Cerebellar nuclear complex (tissue), 1 donor: ENCODE measurements around the gene GNG2.
"Not testable (repeated sequence)": the region's sequence is repeated elsewhere in the genome, so short reads cannot be mapped to it uniquely, and the experiment has no call there.

Source experiments
- DNase-seq, 2 experiments: peaks; one replicate each; lab custom pipeline; 2025; lab: John Stamatoyannopoulos, UW

GNG2 gene

DNA sequence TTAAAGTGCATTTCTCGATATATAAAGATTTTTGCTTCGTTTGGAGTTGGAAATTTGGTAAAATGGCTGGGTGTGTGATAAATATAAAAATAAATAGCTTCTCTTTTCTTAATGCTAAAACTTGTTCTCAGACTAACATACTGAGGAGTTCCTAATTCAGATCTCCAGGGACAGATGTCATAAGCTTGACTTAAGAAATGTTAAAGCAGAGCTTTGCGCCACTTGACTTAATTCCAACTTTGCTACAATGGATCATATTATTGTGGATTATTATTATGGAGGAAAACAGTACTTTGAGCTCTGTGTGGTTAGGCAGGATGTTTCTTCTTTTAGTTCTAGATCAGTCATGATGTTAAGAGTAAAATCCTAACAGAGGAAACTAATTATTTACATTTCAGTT is 33.8 kb downstream of the GNG2 start:
- no peak for DNase-seq

DNA sequence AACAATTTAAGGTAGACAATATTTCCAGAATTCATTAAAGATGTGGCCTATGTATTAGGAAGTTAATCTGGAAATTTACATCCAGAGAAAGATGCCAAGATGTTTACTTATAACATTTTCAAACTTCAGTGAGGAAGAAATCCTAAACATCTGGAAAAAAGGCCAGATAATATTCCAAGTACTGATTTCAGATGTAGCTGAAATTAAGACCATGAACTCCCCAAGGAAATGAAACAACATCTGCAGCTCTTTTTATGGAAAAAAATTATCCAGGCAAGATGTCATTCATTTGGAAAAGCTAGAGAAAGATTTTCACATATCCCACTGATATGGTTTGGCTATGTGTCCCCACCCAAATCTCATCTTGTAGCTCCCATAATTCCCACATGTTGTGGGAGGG is 35.0 kb downstream of the GNG2 start:
- DNase-seq, result no peak

DNA sequence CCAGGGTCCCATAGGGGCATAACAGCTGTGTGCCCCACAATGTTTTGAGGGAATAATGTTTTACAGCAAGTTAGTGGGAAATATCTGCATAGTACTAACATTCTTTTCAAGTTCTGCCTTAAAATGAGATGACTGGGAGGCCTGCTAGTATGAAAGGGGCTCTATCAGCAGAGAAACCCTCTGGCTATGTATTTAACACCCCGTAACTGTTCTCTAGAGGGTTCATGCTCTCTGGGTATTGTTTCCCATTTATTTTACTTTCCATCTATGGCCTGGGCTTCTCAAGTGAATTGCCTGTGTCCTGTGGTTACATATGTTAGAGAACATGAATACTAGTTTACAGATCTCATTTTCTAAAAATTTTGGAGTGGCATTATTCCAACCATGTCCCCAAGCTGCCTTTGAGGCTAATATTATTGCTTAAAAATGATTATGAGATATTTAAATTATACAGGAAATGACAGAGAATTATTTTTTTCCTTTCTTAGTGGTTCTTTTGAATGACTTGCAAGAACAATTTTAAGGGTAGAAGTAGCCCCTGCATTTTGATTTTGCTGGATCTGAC is 37.5 kb downstream of the GNG2 start:
- no peak for DNase-seq

DNA sequence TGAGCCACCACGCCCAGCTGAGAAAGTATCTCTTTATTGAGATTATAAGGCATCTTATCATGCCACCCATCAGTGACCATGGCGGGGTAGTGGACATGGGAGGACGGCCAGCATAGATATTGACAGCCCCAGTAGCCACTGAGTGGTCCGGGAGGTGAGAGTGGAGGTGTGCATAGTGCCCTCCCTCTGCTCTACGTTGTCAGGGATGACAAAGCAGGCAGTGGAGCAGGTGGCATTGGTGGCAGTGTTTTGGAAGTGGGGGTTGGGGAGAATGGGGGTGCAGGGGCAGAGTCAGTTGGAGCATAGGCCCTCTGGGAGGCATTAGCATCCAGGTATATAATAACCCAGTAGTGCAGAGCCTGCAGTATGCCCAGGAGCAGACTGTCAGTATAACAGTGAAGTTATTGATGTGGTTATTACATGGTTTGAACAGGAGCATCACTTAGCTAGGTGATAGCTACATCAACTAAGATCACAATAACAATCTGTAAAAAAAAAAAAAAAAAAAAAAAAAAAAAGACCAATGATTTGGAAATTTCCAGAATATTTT is 41.1 kb downstream of the GNG2 start:
- DNase-seq, result no peak

DNA sequence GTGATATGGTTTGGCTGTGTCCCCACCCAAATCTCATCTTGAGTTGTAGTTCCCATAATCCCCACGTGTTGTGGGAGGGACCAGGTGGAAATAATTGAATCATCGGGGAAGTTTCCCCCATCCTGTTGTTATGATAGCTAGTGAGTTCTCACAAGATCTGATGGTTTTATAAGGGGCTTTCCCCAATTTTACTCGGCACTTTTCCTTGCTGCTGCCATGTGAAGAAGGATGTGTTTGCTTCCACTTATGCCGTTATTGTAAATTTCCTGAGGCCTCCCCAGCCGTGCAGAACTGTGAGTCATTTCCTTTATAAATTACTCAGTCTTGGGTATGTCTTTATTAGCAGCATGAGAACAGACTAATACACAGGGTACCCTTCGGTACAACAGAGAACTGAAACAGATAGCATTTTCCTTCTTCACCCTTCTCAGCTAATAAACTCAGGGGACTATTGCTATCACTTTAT is 45.3 kb downstream of the GNG2 start:
- not testable (repeated sequence) for DNase-seq

DNA sequence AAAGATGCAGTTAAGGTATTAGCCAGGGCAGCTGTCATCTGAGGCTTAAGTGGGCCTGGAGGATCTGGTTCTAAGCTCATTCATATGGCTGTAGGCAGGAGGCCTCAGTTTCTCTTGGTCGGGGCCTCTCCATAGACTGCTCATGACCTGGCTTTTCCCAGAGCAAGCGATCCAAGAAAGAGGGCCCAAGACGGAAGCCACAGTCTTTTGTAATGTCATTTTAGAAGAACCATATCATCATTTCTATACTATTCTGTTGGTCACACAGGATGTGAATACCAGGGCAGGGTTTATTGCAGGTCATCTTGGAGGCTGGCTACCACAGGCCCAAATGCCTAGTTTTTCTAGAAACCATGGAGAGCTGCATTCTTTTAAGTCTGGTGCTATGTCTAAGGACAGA is 47.7 kb downstream of the GNG2 start:
- DNase-seq, result no peak

DNA sequence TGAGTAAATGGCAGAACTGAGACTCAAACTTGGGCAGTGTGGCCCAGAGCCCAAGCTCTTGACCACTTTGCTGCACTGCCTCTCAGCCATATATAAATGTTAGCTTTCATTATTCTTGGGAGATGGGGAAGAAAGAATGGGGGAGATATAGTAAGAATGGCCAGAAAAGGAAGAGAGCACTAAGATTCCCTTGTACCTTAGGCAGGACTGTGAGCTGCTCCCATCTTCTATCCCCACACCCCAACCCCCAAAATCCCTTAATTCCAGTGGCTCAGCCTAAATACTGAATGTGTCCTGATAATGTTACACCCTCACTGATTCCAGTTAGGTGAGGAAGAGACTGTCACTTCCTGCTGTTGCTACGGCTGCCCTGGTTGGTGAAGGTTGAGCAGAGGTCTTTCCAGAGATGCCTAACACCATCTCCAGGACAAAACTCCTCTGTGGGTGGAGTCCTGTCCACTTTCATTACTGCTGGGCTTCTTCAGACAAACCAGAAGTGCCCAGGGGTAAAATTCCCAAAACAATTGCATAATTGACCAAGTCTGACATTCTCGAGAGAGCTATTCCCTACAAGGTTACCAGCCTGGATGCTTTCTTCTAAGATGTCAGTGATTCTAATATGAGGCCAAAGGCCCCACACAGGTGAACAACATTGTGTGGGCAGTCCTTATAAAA is 51.8 kb downstream of the GNG2 start:
- no peak for DNase-seq

DNA sequence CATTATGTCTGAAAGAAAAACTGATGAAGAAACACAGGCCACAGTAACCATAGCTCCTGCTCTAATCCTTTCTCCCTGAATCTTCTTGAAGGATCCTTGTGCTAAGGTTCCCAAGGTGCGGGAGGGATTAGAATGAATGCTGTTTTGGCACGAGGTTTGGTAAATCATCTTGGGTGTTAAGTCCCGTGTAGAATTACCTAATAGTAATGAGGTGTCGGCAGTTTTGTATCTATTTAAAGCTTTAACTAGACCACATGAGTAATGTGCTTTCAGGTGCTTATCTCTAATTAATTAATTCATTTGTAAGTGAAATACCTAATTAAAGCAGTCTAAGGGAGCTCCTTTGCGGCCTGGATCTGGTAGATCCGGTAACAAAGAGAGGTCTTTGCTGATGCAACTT is 53.9 kb downstream of the GNG2 start:
- DNase-seq, result no peak

DNA sequence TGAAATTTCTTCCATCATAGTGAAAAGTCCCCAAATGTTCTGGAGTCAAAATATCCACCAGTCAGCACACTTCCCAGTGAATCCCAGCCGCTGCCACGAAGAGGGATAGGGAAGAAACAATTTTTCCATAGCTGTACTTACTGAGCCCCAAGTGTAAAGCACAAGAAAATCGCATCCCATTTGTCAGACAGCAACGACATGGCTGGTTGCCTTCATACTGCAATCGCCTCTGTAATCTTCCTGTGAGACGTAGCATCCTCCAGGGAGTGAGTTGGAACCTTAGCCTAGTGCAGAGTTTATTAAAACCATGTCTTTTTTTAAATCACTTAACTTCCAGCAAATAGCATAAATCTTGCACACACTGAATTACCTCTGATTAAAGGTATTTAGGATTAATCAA is 56.8 kb downstream of the GNG2 start:
- DNase-seq, result no peak

DNA sequence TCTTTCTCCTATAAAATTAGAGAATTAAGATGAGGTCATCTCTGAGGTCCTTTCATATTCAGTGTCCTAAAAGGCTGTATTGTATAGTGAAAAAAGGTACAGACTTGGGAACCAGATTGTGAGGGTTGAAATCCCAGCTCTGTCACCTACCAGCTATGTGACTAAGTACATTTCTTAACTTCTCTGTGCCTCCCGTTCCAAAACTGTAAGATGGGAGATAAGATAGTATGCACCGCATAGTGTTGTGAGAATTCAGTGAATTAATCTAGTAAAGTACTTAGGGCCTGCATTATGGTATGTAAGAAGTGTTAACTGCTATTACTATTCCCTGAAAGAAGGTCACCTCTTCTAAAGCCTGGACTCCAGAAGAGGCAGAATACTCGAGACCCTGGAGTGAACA is 60.6 kb downstream of the GNG2 start:
- no peak for DNase-seq

DNA sequence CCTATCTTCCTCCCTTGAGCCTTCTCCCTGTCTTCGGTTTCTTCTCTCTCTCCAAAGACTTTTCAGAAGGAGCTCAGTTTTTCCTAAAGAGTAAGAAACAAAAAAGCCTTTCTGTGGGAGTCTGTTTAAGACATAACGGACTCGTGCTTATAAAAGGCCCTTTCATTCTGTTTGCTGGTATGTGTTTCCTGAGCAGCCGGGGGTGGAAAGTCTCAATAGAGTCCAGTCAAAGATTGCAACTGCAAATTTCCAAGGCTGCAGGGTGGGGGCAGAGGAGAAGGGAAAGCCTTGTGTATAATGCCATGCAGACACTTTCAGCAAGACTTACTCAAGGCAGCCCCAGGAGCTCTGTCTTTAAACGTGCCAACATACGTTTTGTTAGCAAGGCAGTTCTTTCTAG is 62.2 kb downstream of the GNG2 start:
- DNase-seq, result no peak

DNA sequence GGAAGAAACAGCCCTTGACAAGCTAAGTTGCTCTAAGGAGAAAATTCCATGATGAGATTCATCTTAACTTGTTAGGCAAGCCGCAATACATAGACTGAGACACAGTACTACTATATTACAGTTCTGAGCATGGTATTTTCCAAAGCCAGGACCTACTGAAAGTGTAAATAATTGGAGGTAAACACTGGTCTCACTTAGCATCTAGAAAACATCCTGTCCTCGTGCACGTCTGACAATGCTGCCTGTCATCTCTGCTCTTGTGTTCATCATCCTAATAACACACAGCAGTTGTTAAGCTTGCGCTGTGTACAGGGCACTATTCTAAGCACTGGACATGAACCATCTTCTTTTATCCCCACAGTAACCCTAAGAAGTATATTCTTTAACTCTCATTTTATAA is 64.2 kb downstream of the GNG2 start:
- no peak for DNase-seq

DNA sequence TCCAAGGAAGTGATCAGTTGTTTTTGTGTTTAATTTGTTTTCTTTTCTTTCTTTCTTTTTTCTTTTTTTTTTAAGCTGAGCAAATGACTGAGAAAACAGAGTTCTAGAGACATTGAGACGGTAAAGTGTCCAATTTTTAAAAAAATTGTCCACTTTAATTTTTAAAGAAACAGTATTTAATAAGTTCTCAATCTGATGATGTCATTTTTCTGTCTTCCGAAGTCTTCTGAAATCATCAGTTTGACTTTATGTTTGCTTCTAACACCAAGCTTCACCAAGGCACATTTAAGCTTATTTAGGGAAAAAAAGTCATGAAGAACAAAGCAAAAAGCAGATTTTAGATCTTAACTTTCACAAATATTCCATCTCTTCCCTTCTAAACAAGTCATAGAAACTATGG is 65.6 kb downstream of the GNG2 start:
- no peak for DNase-seq

DNA sequence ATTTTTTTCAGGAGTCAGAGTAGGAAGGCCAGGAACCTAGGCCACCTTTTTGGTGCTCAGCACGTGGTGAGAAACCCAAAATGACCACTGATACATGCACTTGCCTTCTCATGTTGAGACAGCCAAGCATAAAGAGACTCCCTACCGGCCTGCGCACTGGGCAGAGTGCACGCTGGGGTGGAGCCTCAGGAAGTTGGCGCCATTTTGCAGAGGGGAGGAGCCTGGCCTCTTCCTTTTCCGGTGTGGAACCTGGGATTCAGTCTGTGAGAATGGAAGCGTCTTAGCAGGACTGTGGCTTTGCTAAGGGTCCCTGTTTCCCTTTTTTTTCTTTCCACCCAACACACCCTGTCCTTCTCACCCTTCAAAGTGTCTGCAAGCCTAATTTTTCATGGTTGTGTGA is 66.0 kb downstream of the GNG2 start:
- no peak for DNase-seq

DNA sequence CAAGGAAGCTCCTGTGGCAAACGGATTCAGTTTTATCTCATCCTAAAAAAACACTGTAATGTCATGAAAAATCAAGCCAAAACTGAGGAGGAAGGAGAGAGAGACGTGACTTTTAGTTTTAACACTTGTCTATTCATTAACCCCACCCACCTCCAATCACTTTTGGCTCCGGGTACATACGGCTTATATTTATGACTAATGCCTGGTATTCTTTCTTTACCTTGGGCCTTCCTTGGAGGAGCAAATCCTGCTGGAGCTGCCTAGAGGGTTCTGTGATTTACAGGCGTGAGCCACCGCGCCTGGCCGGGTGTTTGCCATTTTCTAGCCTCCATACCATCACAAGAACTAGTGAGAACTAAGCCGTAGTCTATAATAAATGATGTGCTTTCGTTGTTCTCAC is 68.2 kb downstream of the GNG2 start:
- DNase-seq, result no peak

DNA sequence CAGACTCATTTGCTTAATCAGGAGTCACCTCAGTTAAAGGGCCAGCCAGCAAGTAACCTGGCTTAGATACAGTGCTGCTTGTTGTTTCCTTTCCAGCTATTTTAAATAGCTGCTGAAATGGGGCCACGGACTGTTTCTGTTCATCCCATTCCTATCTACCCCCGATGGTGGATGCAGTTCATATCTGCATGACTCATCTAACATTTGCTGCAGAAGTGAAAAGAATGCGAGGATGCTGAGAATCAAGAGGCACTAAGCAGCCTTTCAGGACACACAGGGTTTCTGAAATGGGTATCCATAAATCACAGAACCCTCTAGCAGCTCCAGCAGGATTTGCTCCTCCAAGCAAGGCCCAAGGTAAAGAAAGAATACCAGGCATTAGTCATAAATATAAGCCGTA is 68.8 kb downstream of the GNG2 start:
- DNase-seq, result no peak

DNA sequence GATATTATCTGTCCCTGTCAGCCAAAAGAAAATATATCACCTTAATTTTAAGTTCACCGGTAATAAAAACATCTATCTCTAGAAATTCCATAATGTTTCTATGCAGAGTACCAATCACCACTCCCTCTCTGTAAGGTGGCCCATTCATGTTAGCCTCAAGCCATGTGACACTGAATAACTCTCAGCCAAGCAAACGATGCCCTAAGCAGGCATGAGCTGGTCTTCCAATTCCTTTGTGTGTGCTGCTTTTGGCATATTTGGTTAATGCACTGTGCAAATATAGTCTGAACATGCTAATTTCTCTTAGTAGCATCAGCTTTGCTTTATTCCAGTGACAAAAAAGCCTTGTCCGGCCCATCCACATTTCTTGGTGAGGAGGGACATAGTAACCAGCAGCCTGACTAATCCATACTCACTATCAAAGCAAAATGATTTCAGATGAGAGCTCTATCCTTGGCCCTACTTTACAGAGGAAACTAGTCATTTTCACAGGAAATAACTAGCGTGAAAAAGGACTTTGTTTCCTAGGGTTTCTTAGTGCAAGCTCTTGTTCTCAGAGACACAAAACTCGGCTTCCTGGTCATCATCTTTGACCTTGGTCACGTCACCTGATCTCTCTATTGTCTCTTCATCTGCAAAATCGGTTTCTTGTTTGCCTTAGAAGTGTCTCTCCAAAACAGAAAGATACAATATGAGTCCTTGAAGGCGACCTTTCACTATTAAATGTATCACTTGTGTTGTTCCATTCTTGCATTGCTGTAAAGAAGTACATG is 69.7 kb downstream of the GNG2 start:
- no peak for DNase-seq

DNA sequence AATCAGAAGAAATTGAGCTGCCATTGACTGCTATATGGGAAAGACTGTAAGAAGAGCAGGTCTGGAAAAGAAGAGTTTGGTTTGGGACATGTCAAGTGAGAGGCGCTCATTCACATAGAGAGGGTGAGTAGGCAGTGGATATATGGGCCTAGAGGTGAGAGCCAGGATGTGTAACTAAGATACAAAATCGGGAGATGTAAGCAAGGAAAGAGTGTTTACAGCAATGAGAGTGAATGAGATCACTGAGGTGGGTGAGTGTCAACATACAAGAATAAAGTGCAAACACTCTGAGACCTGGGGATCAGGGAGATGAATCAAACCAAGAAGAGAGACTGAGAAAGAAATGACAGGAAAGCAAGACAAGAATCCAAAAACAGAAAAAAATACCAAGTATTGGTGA is 70.9 kb downstream of the GNG2 start:
- no peak for DNase-seq

DNA sequence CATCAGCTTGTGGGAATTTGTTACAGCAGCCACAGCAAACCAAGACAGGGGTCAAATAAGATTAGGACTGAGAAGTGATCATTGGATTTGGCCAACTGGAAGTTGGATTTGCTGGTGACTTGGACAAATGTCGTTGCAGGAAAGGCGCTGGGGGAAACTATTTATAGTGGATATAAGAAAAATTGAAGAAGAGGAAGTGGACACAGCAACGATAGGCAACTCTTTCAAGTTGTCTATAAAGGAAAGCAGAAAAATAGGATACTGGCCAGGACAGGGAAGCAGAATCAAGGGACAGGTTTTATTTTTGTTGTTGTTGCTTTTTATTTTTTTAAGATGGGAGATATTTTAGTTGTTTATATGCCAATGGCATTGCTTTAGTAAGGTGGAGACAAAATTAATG is 72.8 kb downstream of the GNG2 start:
- no peak for DNase-seq

DNA sequence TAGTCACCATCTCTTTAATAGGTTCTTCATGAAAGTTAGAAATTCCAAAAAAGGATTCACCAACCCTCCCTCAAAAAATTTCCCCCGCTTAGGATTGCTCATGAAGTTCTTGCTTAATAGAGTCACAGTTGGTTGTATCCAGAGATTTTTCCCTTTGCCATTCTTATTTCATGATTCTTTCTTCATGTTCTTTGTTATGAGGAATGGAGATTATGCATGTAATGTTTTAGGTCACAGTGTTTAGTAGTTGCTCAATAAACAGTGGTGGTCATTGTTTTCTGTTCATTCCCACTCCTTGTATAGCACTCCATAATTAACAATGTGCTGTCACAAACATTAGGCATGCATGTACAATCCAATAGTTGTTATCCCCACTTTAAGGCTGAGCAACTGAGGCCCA is 77.7 kb downstream of the GNG2 start:
- no peak for DNase-seq

DNA sequence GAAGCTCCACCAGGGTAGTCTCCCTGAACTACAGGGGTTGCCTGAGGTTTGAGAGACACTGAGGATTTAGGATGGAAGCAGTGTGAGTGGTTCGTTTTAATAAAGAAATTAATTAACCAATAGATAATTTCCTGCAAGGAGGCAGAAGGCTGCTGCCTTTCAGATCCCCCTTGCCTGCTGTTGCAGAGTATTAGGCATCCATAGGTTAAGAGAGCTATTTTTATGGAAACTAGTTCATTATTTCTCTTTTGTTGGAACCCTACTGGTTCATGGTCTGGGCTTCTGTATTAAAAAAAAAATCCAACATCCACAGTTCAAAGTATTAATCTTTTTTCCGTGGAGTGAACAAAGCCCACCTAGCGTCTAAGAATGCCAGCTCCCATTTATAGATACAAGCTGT is 78.4 kb downstream of the GNG2 start:
- no peak for DNase-seq

DNA sequence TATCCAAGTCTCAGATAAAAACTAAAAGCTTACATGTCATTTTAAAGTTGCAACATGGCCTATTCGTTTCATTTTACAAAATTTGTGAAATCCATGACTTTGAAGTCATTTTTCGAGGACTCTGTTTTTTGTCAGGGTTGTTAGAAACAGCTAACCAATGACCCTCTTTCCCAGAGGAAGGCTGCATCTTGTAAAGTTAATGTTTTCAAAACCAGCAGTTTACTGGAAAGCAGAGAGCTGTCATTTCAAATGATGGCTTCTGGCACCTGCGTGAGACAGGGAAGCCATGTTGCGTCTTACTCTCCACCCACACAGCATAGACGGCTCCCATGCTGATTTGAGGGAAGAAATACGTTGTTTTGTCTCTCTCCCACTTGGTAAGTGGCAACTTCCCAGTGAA is 78.8 kb downstream of the GNG2 start:
- no peak for DNase-seq

DNA sequence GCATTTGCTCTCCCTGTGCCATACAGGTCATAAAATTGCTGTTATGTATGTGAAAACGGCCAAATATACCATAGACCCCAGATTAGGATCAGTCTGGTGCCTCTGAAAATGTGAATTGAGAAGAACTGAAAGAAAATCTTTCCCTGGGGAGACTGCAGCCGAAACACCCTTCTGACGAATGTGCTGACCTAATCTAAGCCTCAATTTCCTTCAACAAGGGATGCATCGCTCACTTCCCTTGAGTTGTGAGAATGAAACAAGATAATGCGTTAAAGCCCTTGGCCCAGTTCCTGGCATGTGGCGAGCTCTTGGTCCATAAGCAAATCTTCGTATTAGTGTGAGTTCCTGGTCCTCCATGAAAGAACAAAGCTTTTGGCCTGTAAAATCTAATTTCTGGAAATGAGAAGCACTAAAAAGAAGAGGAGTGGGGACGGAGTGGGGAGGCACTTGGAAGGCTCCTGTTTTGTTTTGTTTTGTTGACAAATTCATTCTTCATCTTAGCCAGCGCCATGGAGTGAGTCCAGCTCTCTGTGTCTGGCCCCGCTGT is 79.4 kb downstream of the GNG2 start:
- DNase-seq, result no peak
